Mesodermal cell (in vitro differentiated cells): ENCODE measurements around the gene MAGI1.

Experiments used
- H3K27ac ChIP-seq: 2 replicates; pipeline ENCODE4 v1.7.0; 2013; ENCODE audit warnings: mild to moderate bottlenecking, low read depth, low read length, moderate library complexity; ENCODE audit not compliant: severe bottlenecking
- H3K36me3 ChIP-seq: 2 replicates; pipeline ENCODE4 v1.7.1; 2013; ENCODE audit warnings: mild to moderate bottlenecking, low read length, moderate library complexity; ENCODE audit not compliant: control insufficient read depth, insufficient read depth
- H3K4me1 ChIP-seq: one replicate; pipeline ENCODE4 v1.7.1; 2013; ENCODE audit warnings: mild to moderate bottlenecking, low read length; ENCODE audit not compliant: insufficient read depth, control insufficient read depth, poor library complexity, severe bottlenecking
- H3K4me3 ChIP-seq: 2 replicates; pipeline ENCODE4 v1.7.0; 2013; ENCODE audit warnings: low read length, control low read depth, mild to moderate bottlenecking; ENCODE audit not compliant: insufficient read depth, poor library complexity, severe bottlenecking; ENCODE audit errors: extremely low read depth
- H3K9me3 ChIP-seq: 2 replicates; pipeline ENCODE4 v1.7.1; 2013; ENCODE audit warnings: mild to moderate bottlenecking, low read length, moderate library complexity; ENCODE audit not compliant: control insufficient read depth
- WGBS, 2 experiments: methylation state at CpG; one replicate each; pipeline ENCODE4 v1.1.5; 2013; ENCODE audit warnings: missing lambda C conversion rate in 2 of 2; ENCODE audit not compliant: insufficient coverage in 2 of 2; 5-methylcytosine and 5-hydroxymethylcytosine counted together

MAGI1 gene

DNA sequence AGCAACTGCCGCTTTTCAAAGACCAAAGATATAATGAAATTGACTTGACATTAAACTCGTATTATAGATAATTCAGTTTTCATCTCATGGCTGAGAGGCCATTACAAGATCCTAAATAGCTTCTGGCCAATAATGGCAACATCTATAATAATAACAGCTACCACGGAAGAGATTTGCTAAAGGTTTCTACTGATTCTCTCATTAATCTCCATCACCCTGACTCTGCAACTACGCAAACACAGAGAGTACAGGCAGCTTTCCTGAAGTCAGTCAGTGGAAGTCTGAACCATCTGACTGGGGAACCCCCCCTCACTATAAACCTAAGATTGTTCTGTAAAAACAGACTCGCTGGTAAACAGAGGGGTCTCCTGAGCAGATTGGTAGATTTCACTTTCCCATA lies 257.1 kb downstream of the MAGI1 start:
- Histone ChIP-seq H3K27ac (no peak overlapping the region), H3K4me1 (no peaks in the 10 kb centered on the region), H3K36me3 (no peaks in the 10 kb centered on the region), H3K4me3 (no peak overlapping the region), H3K9me3 (no peaks in the 10 kb centered on the region)
- WGBS, 2 experiments: 92 to 100% methylated on average over 1 to 2 of the region's 5 CpGs

DNA sequence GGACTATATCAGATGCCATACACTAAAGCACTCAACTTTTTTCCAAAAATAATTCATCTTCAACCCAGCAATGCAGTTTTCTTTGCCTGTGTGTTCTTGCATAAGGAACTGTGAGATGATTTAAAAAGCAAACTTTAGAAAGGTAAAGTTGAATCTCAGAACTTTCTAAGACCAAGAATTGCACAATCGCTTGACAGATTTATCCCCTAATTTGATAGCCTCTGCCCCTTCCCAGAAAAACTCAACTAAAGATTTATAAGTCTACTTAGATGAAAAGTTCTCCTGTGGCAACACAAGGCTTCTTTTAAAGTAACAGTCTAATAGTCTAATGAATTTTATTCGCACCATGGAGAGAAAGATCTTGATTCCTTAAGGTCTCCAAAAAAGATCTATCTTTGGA lies 259.3 kb downstream of the MAGI1 start:
- WGBS, 2 experiments: 100% methylated on average over 1 of the region's 2 CpGs; no CpG with 5 or more reads in 1 of the 2 experiments
- no peaks in the 10 kb centered on the region for H3K9me3 ChIP-seq
- no peak overlapping the region for H3K4me3 ChIP-seq

DNA sequence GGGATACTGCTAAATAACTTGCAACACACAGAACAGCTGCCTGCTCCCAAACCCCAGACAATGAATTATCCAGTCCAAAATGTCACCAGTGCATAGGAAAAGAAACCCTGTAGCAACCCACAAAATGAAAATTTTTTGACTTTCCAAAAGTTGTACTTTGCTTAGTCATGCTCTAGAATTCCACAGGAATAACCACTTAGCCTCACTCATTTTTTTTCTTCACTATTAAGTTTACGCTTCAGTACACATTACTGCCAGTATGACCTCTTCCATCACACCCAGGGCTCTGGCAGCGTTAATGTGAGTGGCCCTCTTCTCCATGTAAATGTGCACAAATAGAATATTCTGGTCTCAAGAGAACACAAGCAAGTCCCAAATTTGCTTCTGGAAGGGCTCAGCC lies 259.8 kb downstream of the MAGI1 start:
- 90 to 100% methylated on average over 1 to 2 of the region's 2 CpGs for WGBS, 2 experiments
- no peaks in the 10 kb centered on the region for H3K9me3 ChIP-seq
- H3K4me3 ChIP-seq: no peak overlapping the region
- H3K27ac ChIP-seq: peak overlapping the region; percentile 16
- peaks cover 2% of the 10 kb centered on the region for H3K4me1 ChIP-seq
- no peaks in the 10 kb centered on the region for H3K36me3 ChIP-seq

More for the DNA sequence above, 259.3 kb downstream of the MAGI1 start:
- no peaks in the 10 kb centered on the region for H3K36me3 ChIP-seq
- H3K27ac ChIP-seq: peak overlapping the region; percentile 16
- H3K4me1 ChIP-seq: peaks cover 2% of the 10 kb centered on the region

DNA sequence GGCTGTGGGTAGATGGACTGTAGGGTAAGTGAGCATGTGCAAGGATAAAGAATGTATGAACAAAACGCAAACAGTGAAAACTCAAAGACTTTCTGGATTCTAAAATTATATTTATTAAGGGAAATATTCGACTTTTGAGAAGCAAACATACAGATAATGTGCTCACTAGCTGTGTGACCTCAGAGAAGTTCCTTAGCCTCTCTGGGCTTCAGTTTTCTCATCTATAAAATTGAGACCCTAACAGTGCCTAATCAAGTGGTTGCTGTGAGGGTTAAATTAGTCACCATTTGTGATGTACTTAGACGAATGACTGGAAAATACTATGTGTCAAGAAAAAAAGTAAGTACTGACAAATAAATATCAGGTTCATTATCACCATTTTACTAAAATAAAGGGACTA lies 261.7 kb downstream of the MAGI1 start:
- no peaks in the 10 kb centered on the region for H3K36me3 ChIP-seq
- peaks cover 2% of the 10 kb centered on the region for H3K4me1 ChIP-seq
- H3K4me3 ChIP-seq: no peak overlapping the region
- no peak overlapping the region for H3K27ac ChIP-seq
- 100% methylated on average over 1 of the region's 3 CpGs; no CpG with 5 or more reads in 1 of the 2 experiments for WGBS, 2 experiments
- no peaks in the 10 kb centered on the region for H3K9me3 ChIP-seq

DNA sequence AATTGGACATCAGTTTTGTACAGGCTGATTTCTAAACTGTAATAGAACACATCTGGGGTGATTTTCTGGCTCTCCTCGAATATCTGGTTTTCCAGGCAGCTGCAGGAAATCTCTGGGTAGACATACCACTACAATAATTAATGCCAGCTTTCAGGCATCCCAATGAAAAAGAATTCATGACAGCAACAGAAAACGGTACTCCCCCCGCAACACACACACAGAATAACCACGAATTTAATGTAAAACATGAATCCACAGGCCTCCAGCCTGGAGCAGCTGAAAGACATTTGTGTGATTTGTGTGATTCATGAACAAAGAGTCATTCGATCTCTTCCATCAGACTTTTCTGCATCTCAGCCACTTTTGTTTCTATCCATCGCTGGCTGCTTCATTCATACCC lies 262.2 kb downstream of the MAGI1 start:
- no peak overlapping the region for H3K4me3 ChIP-seq
- no peaks in the 10 kb centered on the region for H3K36me3 ChIP-seq
- no peaks in the 10 kb centered on the region for H3K9me3 ChIP-seq
- 80 to 84% methylated on average over 2 to 3 of the region's 6 CpGs for WGBS, 2 experiments
- no peak overlapping the region for H3K27ac ChIP-seq
- peaks cover 2% of the 10 kb centered on the region for H3K4me1 ChIP-seq

DNA sequence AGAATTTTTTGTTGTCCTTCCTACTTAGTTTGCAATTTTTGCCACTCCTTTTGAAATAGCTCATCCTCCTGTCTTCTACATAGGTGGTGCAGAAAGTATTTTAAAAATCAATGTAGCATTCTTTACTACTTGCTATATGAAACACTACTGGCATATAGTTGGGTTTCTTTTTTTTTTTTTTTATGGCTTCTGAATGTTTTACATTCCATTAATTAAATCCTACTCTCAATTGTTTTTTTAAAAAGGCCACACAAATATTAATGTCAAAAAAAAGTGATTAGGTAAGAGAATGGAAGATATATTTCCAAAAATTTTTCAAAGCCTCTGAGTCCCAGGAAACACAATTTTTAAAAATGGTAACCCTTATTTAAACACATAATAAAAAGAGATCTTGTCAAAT lies 262.6 kb downstream of the MAGI1 start:
- Histone ChIP-seq H3K36me3 (no peaks in the 10 kb centered on the region), H3K9me3 (no peaks in the 10 kb centered on the region), H3K4me3 (no peak overlapping the region), H3K27ac (no peak overlapping the region), H3K4me1 (peaks cover 2% of the 10 kb centered on the region)

DNA sequence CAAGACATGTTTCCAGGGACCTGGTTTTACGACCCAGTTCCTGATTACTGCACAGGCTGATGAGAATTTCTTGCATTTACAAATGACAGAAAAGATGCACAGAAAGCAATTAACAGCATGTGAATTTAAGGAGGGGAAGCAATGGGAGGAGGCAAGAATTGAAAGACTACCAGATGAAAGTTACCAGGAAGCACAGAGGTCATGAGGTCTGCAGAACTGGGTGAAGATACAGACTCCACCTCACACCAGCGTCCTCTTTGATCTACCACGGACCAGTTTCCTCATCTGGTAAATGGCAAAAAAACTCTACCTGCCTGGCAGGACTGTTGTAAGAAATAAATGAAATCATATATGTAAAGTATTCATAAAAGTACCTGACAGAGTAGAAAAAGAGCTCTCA lies 266.0 kb downstream of the MAGI1 start:
- no peak overlapping the region for H3K4me3 ChIP-seq
- no peaks in the 10 kb centered on the region for H3K9me3 ChIP-seq
- no peak overlapping the region for H3K27ac ChIP-seq
- no peaks in the 10 kb centered on the region for H3K36me3 ChIP-seq
- peaks cover 2% of the 10 kb centered on the region for H3K4me1 ChIP-seq
- WGBS, 2 experiments: 100% methylated on average over 1 of the region's 3 CpGs

DNA sequence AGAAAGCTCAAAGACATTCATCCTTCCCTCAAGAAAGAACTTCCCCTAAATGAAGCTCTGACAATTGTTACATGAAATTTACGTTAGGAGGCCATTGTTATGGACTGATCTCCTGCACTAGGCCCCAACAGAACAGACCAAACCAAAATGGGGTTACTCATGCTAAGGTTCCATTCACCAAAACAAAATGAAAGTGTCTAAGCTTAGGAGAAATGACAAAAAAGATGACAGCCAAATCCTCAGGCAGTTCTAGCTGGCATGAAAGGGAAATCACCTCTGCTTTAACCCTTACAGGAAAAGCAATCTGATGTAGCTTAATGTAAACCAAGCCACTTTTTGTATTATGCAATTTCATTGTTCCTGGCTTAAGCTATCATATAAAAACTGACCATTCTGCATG lies 271.2 kb downstream of the MAGI1 start:
- Histone ChIP-seq H3K36me3 (no peaks in the 10 kb centered on the region), H3K4me1 (no peaks in the 10 kb centered on the region), H3K4me3 (no peak overlapping the region), H3K27ac (no peak overlapping the region), H3K9me3 (no peaks in the 10 kb centered on the region)
- WGBS, 2 experiments: 100% methylated on average over 1 of the region's 1 CpG

DNA sequence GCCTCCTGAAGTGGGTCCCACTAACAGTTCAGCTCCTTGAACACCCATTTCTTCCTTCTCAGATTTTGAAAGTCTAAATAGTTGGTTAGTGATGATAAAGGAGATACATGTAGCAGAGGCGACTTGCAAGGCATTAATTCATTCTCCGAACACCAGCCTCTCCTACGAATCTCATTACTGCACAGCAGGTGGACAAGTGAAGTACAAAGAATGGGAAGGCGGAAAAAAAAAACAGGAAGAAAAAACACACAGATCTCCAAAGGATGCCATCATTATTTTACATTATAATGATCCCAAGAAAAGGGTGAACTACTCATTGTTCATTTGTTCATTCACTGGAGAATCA lies 276.5 kb downstream of the MAGI1 start:
- H3K4me1 ChIP-seq: no peaks in the 10 kb centered on the region
- no peak overlapping the region for H3K27ac ChIP-seq
- no peaks in the 10 kb centered on the region for H3K36me3 ChIP-seq
- H3K9me3 ChIP-seq: no peaks in the 10 kb centered on the region
- no CpG with 5 or more reads among the region's 4 CpGs for WGBS, 2 experiments
- H3K4me3 ChIP-seq: no peak overlapping the region

DNA sequence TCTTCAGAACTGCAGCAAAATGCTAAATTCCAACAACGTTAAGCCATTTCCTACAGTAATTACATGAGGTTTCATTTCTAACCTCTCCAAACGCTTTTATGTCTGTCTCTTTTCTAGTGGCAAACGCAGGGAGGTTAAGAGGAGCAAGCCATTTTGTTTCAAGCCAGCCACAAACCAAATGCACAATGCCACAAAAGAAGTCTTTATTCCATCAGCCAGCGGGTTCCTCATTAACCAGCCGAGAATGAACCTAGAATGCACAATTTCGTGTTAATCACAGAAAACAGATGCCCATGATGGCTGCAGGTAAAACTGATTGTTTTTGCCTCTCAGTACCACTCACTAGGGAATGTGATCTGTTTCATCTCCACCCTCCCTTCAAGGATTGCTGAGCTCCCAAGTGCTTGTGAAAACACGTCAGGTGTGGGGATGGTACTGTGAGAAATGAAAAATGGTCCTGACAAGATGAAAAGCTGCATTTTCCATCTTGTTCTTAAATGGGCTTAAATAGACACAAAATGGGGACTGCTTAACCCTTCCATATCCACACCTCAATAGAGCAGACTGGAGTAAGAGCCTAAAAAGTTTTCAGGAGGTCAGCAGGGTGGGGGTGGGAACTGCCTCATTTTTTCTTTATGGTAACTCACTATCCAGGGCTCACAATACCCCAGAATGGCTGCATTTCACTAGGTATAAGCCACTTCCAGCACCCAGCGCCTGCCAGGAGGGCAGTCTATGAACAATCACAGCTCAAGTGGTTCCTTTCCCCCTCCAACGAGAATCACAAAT lies 277.1 kb downstream of the MAGI1 start:
- no peaks in the 10 kb centered on the region for H3K4me1 ChIP-seq
- no peaks in the 10 kb centered on the region for H3K36me3 ChIP-seq
- H3K9me3 ChIP-seq: no peaks in the 10 kb centered on the region
- H3K4me3 ChIP-seq: no peak overlapping the region
- no peak overlapping the region for H3K27ac ChIP-seq
- WGBS, 2 experiments: 76 to 90% methylated on average over 6 to 8 of the region's 9 CpGs

DNA sequence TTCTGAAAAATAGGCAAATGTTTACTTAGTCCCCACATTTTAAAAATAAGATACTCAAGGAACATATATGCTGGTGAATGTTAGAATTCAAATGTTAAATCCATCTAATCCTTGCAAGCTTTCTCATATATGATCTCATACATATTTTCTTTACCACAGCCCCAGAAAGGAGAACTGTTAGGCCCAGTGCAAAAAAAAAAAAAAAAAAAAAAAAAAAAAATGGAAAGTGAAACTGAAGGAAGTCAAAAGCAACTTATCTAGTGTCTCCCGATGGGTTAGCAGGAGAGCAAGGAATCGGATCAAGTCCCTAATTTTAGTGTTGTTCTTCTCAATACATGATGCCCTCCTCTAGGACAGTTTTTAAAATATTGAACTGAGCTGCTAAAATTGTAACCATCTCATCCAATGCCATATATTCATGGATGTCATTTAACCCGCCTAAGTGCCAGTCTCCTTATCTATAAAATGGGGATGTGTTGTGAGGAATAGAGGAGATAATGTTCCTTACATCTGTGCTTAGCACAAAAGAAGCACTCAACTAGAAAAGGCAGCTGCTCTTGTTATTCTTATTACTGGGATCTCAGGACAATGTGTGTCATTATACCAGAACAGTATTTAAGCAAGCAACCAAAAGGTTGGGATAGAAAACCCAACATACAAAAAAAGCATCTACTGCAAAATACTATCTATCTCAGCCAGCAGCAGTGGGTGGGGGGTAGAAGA lies 279.7 kb downstream of the MAGI1 start:
- H3K36me3 ChIP-seq: no peaks in the 10 kb centered on the region
- no peaks in the 10 kb centered on the region for H3K9me3 ChIP-seq
- H3K4me3 ChIP-seq: no peak overlapping the region
- WGBS, 2 experiments: 92 to 94% methylated on average over 2 of the region's 3 CpGs
- H3K27ac ChIP-seq: no peak overlapping the region
- H3K4me1 ChIP-seq: no peaks in the 10 kb centered on the region
